ENCODE results near the gene CREB5.

DNA sequence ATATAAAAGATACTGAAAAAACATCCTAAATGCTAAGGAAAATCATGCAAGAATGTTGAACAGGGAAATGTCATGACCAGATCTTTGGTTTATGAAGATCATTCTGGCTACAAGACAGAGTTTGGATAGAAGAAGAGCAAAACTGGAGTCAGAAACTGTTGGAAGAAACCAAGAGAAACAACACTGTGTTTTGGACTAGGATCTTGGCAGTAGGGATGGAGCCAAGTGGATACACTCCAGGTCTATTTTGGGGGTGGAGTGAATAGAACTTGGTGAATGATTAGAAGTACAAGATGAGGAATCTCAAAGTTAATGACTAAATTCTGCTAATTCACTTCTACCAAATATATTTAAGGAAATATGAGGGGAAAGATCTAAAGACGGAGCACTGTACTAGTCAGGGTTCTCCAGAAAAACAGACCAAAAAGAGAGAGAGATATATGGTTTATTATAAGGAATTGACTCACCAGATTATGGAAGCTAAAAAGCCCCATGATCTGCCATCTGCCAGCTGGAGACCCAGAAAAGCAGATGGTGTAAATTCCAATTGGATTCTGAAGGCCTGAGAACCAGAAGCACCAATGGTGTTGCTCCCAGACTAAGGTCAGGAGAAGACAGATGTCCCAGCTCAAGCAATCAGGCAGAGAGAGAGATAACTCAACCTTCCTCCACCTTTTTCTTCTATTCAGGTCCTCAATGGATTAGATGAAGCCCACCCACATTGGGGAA lies 290.9 kb downstream of the CREB5 start:
- TF ChIP-seq CTCF (IDR thresholded peaks at IDR 0.05) (no peak), EP300 (IDR thresholded peaks at IDR 0.05) (no peak)

Data from esophagus muscularis mucosa (tissue), 3 donors.